H1 (cell line): ENCODE measurements around the gene CDC42EP1. TPM values are rescaled to one million over a fixed set of nuclear protein-coding genes. Genes with fewer than 3 reads are reported as not detected.

ENCODE experiments used
- CTCF ChIA-PET: fragments of 300-600 bp; sonication (Branson Sonifier 250); formaldehyde crosslinking; loops from one replicate; lab custom pipeline; 2021; ENCODE audit not compliant: partially characterized antibody; lab: Charles Lee
- POLR2A ChIA-PET: fragments of 300-600 bp; sonication (Branson Sonifier 250); formaldehyde crosslinking; loops from one replicate; lab custom pipeline; 2021; ENCODE audit warnings: inconsistent platforms; ENCODE audit not compliant: partially characterized antibody; lab: Charles Lee
- DNase-seq, 2 experiments: peaks; one replicate each; pipeline versions ENCODE4 v3.0.0 to v3.0.0-alpha.2; 2010 to 2022; ENCODE audit warnings: low spot score in 2 of 2, low read depth in 1 of 2, mixed read lengths in 1 of 2
- FAIRE-seq: peaks from 2 replicates; lab custom pipeline; 2011; peaks lifted over from hg19 to GRCh38; lab: Jason Lieb, UNC
- H2AFZ ChIP-seq: 2 replicates; pipeline ENCODE4 v1.8.1; 2012; ENCODE audit warnings: low read length, inconsistent platforms
- H2AK5ac ChIP-seq: 2 replicates; pipeline ENCODE4 v1.6.1; 2013; ENCODE audit warnings: low read depth, low read length
- H2BK120ac ChIP-seq: replicated peaks from 2 replicates; pipeline ENCODE3; 2013; ENCODE audit warnings: low read depth, low read length, inconsistent platforms
- H2BK12ac ChIP-seq: 2 replicates; pipeline ENCODE4 v1.6.1; 2013; ENCODE audit warnings: low read depth, low read length
- H2BK15ac ChIP-seq: 2 replicates; pipeline ENCODE4 v1.6.1; 2013; ENCODE audit warnings: low read length
- H2BK20ac ChIP-seq: 2 replicates; pipeline ENCODE4 v1.6.1; 2013; ENCODE audit warnings: low read length
- H2BK5ac ChIP-seq: 2 replicates; pipeline ENCODE4 v1.6.1; 2013; ENCODE audit warnings: low read depth, low read length
- H3K14ac ChIP-seq: 2 replicates; pipeline ENCODE4 v1.6.1; 2013; ENCODE audit warnings: inconsistent platforms; ENCODE audit not compliant: insufficient read length
- H3K18ac ChIP-seq: 2 replicates; pipeline ENCODE4 v1.6.1; 2013; ENCODE audit warnings: low read length; ENCODE audit errors: extremely low read depth
- H3K23ac ChIP-seq: 2 replicates; pipeline ENCODE4 v1.6.1; 2013; ENCODE audit warnings: inconsistent platforms; ENCODE audit not compliant: insufficient read length
- H3K23me2 ChIP-seq: 2 replicates; pipeline ENCODE4 v1.6.1; 2013; ENCODE audit warnings: low read depth, low read length
- H3K27ac ChIP-seq: 2 replicates; pipeline ENCODE4 v1.6.1; 2011; ENCODE audit warnings: low read depth, low read length, inconsistent platforms
- H3K27me3 ChIP-seq, 4 experiments: replicated peaks in 1 of 4; 1 replicate in 1 of 4; 2 replicates in 3 of 4; pipeline versions ENCODE4 v1.6.1 to v1.8.1; 2011 to 2013; ENCODE audit warnings: low read length in 3 of 4, mild to moderate bottlenecking in 3 of 4, inconsistent platforms in 2 of 4, mixed read lengths in 2 of 4, moderate library complexity in 1 of 4; ENCODE audit not compliant: control insufficient read depth in 3 of 4, insufficient read depth in 3 of 4; ENCODE audit errors: extremely low read depth in 1 of 4
- H3K36me3 ChIP-seq, 4 experiments: 2 replicates each; pipeline versions ENCODE4 v1.6.1 to v1.8.1; 2011 to 2013; ENCODE audit warnings: mild to moderate bottlenecking in 4 of 4, low read length in 3 of 4, moderate library complexity in 2 of 4, control low read depth in 1 of 4, inconsistent platforms in 1 of 4; ENCODE audit not compliant: insufficient read depth in 4 of 4, control insufficient read depth in 2 of 4
- H3K4ac ChIP-seq: replicated peaks from 2 replicates; pipeline ENCODE3; 2013; ENCODE audit warnings: low read length, low read depth, mixed read lengths, inconsistent platforms; ENCODE audit not compliant: insufficient read length
- H3K4me1 ChIP-seq, 4 experiments: replicated peaks in 1 of 4; 1 replicate in 1 of 4; 2 replicates in 3 of 4; pipeline versions ENCODE4 v1.6.1 to v1.8.1; 2011 to 2013; ENCODE audit warnings: low read length in 3 of 4, inconsistent platforms in 2 of 4, mixed read lengths in 1 of 4; ENCODE audit not compliant: insufficient read depth in 4 of 4, control insufficient read depth in 3 of 4
- H3K4me2 ChIP-seq, 2 experiments: 2 replicates each; pipeline versions ENCODE4 v1.6.1 to v1.8.1; 2011 to 2013; ENCODE audit warnings: low read depth in 2 of 2, low read length in 2 of 2, control low read depth in 1 of 2, inconsistent platforms in 1 of 2, mild to moderate bottlenecking in 1 of 2; ENCODE audit not compliant: insufficient read depth in 1 of 2
- H3K4me3 ChIP-seq, 4 experiments: fragments of 200-600, 300-600 bp in 1 of 4; sonication (generic), shearing (Covaris generic), sonication (Bioruptor Twin) in 1 of 4; 2 replicates each; pipeline versions ENCODE4 v1.5.1 to v1.8.1; 2011 to 2016; ENCODE audit warnings: low read length in 4 of 4, low read depth in 3 of 4, control low read depth in 2 of 4, inconsistent platforms in 2 of 4, mild to moderate bottlenecking in 2 of 4, mixed read lengths in 1 of 4, moderate library complexity in 1 of 4; ENCODE audit not compliant: insufficient read depth in 2 of 4; ENCODE audit errors: extremely low read depth in 1 of 4
- H3K56ac ChIP-seq: replicated peaks from 2 replicates; pipeline ENCODE3; 2013; ENCODE audit warnings: low read depth, mild to moderate bottlenecking, mixed read lengths, low read length, inconsistent platforms; ENCODE audit not compliant: insufficient read length
- H3K79me1 ChIP-seq: 2 replicates; pipeline ENCODE4 v1.6.1; 2013; ENCODE audit warnings: low read depth, low read length, control low read depth
- H3K79me2 ChIP-seq, 2 experiments: 2 replicates each; pipeline versions ENCODE4 v1.6.1 to v1.8.1; 2012 to 2013; ENCODE audit warnings: low read length in 2 of 2, mild to moderate bottlenecking in 2 of 2, inconsistent platforms in 1 of 2; ENCODE audit not compliant: insufficient read depth in 2 of 2, control insufficient read depth in 1 of 2
- H3K9ac ChIP-seq, 4 experiments: replicated peaks in 1 of 4; 1 replicate in 1 of 4; 2 replicates in 3 of 4; pipeline versions ENCODE4 v1.6.1 to v1.8.1; 2011 to 2013; ENCODE audit warnings: low read depth in 3 of 4, low read length in 3 of 4, control low read depth in 2 of 4, mild to moderate bottlenecking in 2 of 4, moderate library complexity in 2 of 4, inconsistent platforms in 1 of 4; ENCODE audit errors: extremely low read depth in 1 of 4
- H3K9me3 ChIP-seq, 2 experiments: 2 replicates each; pipeline versions ENCODE4 v1.6.1 to v1.8.1; 2012 to 2013; ENCODE audit warnings: mild to moderate bottlenecking in 2 of 2, moderate library complexity in 2 of 2, control low read depth in 1 of 2, inconsistent platforms in 1 of 2, low read depth in 1 of 2, low read length in 1 of 2, mixed read lengths in 1 of 2; ENCODE audit not compliant: insufficient read depth in 2 of 2
- H4K20me1 ChIP-seq, 2 experiments: replicated peaks in 1 of 2; 2 replicates each; pipeline versions ENCODE3 to v1.8.1; 2011 to 2013; ENCODE audit warnings: inconsistent platforms in 2 of 2, low read length in 2 of 2, mild to moderate bottlenecking in 1 of 2; ENCODE audit not compliant: insufficient read depth in 2 of 2, control insufficient read depth in 1 of 2
- H4K5ac ChIP-seq: 2 replicates; pipeline ENCODE4 v1.6.1; 2013; ENCODE audit warnings: low read length, low read depth, mixed read lengths, inconsistent platforms; ENCODE audit not compliant: insufficient read length
- H4K8ac ChIP-seq: 2 replicates; pipeline ENCODE4 v1.8.0; 2013; ENCODE audit warnings: mild to moderate bottlenecking, moderate library complexity, low read length, inconsistent platforms; ENCODE audit not compliant: insufficient read depth; ENCODE audit errors: extremely low read depth
- H4K91ac ChIP-seq: replicated peaks from 2 replicates; pipeline ENCODE3; 2013; ENCODE audit warnings: low read length, mixed read lengths, inconsistent platforms; ENCODE audit not compliant: insufficient read length
- ATF3 ChIP-seq: IDR thresholded peaks from 2 replicates; pipeline ENCODE4 v1.6.1; 2011; ENCODE audit warnings: low read depth, mild to moderate bottlenecking, low read length; ENCODE audit not compliant: insufficient read depth
- BRCA1 ChIP-seq: IDR thresholded peaks from 2 replicates; pipeline ENCODE4 v1.6.1; 2012; ENCODE audit warnings: low read depth, low read length, improper control_type of control experiment
- CBX8 ChIP-seq: fragments of 300-800, 300-1000 bp; sonication (generic); IDR thresholded peaks from 2 replicates; pipeline ENCODE4 v1.7.1; 2016; ENCODE audit warnings: low read depth, low read length, borderline replicate concordance
- EZH2 ChIP-seq: fragments of 200-600 bp; sonication (generic); IDR thresholded peaks from 2 replicates; pipeline ENCODE4 v1.7.1; 2012; ENCODE audit warnings: low read depth, mild to moderate bottlenecking, moderate library complexity, low read length, inconsistent platforms; ENCODE audit not compliant: severe bottlenecking
- NANOG ChIP-seq: IDR thresholded peaks from 2 replicates; pipeline ENCODE4 v1.6.1; 2011; ENCODE audit warnings: low read length, low read depth, mild to moderate bottlenecking, inconsistent platforms; ENCODE audit not compliant: insufficient read depth, poor library complexity, severe bottlenecking
- PHF8 ChIP-seq: fragments of 200-600 bp; sonication (generic); conservative IDR thresholded peaks from 2 replicates; pipeline ENCODE4 v1.7.1; 2012; ENCODE audit warnings: low read depth, mild to moderate bottlenecking, inconsistent platforms, low read length, moderate library complexity
- RBBP5 ChIP-seq: IDR thresholded peaks from 2 replicates; pipeline ENCODE4 v1.7.1; 2012; ENCODE audit warnings: low read depth, mild to moderate bottlenecking, inconsistent platforms, low read length, moderate library complexity, borderline replicate concordance
- SIX5 ChIP-seq: IDR thresholded peaks from 2 replicates; pipeline ENCODE4 v1.6.1; 2011; ENCODE audit warnings: mild to moderate bottlenecking, low read depth, low read length
- SRF ChIP-seq: IDR thresholded peaks from 2 replicates; pipeline ENCODE4 v1.6.1; 2011; ENCODE audit warnings: mild to moderate bottlenecking, low read depth, low read length, moderate library complexity
- TEAD4 ChIP-seq: IDR thresholded peaks from 2 replicates; pipeline ENCODE4 v1.6.1; 2012; ENCODE audit warnings: low read depth, low read length, inconsistent platforms, mixed read lengths
- WGBS, 2 experiments: shearing (Covaris generic) in 1 of 2; methylation state at CpG; one replicate each; pipeline versions ENCODE4 v1.1.6 to v1.1.7; 2013 to 2015; ENCODE audit warnings: low lambda C conversion rate in 2 of 2, mixed read lengths in 2 of 2, inconsistent platforms in 1 of 2, low coverage in 1 of 2, missing lambda C conversion rate in 1 of 2; ENCODE audit not compliant: insufficient replicate concordance in 2 of 2, insufficient coverage in 1 of 2, insufficient read length in 1 of 2; ENCODE audit errors: extremely low coverage in 1 of 2, missing lambda C conversion rate in 1 of 2; 5-methylcytosine and 5-hydroxymethylcytosine counted together
- polyA plus RNA-seq, 7 experiments: library from polyadenylated mRNA; depleted of rRNA in 3 of 7; stranded (reverse) in 5 of 7; unstranded in 2 of 7; fragments of >200 nt in 5 of 7; fragments of 200-250 nt in 2 of 7; gene quantifications; 1 replicate in 5 of 7; 2 replicates in 1 of 7; 4 replicates in 1 of 7; pipeline versions ENCODE4 v1.2.1 to v1.2.3, GENCODE V29; 2011 to 2013; ENCODE audit warnings: missing spikeins in 2 of 7, mixed read lengths in 2 of 7
- total RNA-seq: library from RNA; stranded (reverse); fragmentation: NEBNext Ultra II Directional; extraction: Animal tissue kit (Norgen Biotek cat#: 25700); gene quantifications from 2 replicates; pipeline ENCODE4 v1.2.1, GENCODE V29; 2021

Gene CDC42EP1
- total and polyA plus RNA-seq, 2 of the 8 experiments (the other 6 are each of a cell fraction or from before 2014, with no cell fraction given), result 8.3 to 11.2 TPM

- Histone ChIP-seq H3K27me3 (peaks cover 6 to 22% (median 16%) of the 10 kb centered on the region in 4 experiments; a peak in 6 of 7 replicates), H3K9me3 (no peaks in the 10 kb centered on the region), H2AFZ (no peak overlapping the region), H2AK5ac (peak overlapping the region; percentile 99), H2BK5ac (peak overlapping the region; percentile 66), H3K56ac (no peak overlapping the region), H2BK12ac (peak overlapping the region; percentile 100), H2BK15ac (peak overlapping the region; percentile 77; the same call in 1 of the 2 replicates), H2BK120ac (peak overlapping the region; percentile 30), H4K8ac (peak overlapping the region; percentile 81; the same call in 1 of the 2 replicates), H3K23ac (no peak overlapping the region), H4K5ac (peak overlapping the region; percentile 15), H3K14ac (no peak overlapping the region), H3K4me1 (peaks cover 7 to 46% (median 22%) of the 10 kb centered on the region in 4 experiments), H3K4ac (peak overlapping the region; percentile 98), H3K18ac (peak overlapping the region; percentile 80), H3K36me3 (no peaks in the 10 kb centered on the region), H3K27ac (no peak overlapping the region), H2BK20ac (peak overlapping the region; percentile 99), H3K9ac (0 out of 7 replicates have a peak overlapping the region, but pooled peaks of 1 of the 4 experiments have one; percentile 17), H3K79me1 (no peaks in the 10 kb centered on the region), H3K23me2 (peaks cover 15% of the 10 kb centered on the region), H3K79me2 (no peaks in the 10 kb centered on the region), H3K4me3 (peak overlapping the region; percentile 29 to 71 (median 40)), H3K4me2 (peak overlapping the region; percentile 69 to 78), H4K91ac (peak overlapping the region; percentile 81), H4K20me1 (no peaks in the 10 kb centered on the region)
- FAIRE-seq, result no peak
- CTCF ChIA-PET, result interaction anchor here (0.7 to 39.4 kb wide), 28 partner anchors 9 to 302 kb away, joined by 3 to 1347 read pairs (median 5); partner anchors contain the start of genes CARD10, GGA1 and LGALS2
- POLR2A ChIA-PET, result interaction anchor here (0.9 to 12.2 kb wide), 11 partner anchors 9 to 75 kb away, joined by 3 to 198 read pairs (median 4); partner anchors contain the start of genes GGA1 and MFNG
- DNase-seq, result peak; percentile 70 to 99
- 3% methylated on average over 56 of the region's 56 CpGs; no CpG with 5 or more reads in 1 of the 2 experiments for WGBS, 2 experiments
- no peak for TF ChIP-seq SIX5
- no peak for TF ChIP-seq SRF
- TF ChIP-seq EZH2, result peak; percentile 78
- no peak for TF ChIP-seq RBBP5
- peak; percentile 95 for TF ChIP-seq ATF3
- TF ChIP-seq NANOG, result no peak
- 0 out of 2 replicates have a peak, but pooled peaks have one; percentile 17 for TF ChIP-seq TEAD4
- TF ChIP-seq BRCA1, result no peak
- no peak for TF ChIP-seq PHF8
- TF ChIP-seq CBX8, result no peak
Observed at GRCh38 chr22:37561212-37562048, 1.1 kb downstream of the CDC42EP1 start.
